Endometrial microvascular endothelial cells (primary cell): Measurements from ENCODE around the gene LRRC3. TPM values are rescaled to one million over a fixed set of nuclear protein-coding genes. Genes with fewer than 3 reads are reported as not detected.

Source experiments
- in situ Hi-C: cut with HindIII; loops from 2 replicates; pipeline ENCODE4 v1.10.0; 2017; ENCODE audit warnings: low sequenced_read_pairs, low pct_unique_long_range_greater_than_20kb; ENCODE audit errors: inconsistent ontology term
- total RNA-seq: library from RNA; depleted of rRNA; stranded (reverse); fragments of >200 nt; gene quantifications from one replicate; pipeline ENCODE4 v1.2.3, GENCODE V29; 2015; ENCODE audit errors: inconsistent ontology term

The LRRC3 gene
- total RNA-seq, 1 donor from 2014 or later: 3.9 TPM

DNA sequence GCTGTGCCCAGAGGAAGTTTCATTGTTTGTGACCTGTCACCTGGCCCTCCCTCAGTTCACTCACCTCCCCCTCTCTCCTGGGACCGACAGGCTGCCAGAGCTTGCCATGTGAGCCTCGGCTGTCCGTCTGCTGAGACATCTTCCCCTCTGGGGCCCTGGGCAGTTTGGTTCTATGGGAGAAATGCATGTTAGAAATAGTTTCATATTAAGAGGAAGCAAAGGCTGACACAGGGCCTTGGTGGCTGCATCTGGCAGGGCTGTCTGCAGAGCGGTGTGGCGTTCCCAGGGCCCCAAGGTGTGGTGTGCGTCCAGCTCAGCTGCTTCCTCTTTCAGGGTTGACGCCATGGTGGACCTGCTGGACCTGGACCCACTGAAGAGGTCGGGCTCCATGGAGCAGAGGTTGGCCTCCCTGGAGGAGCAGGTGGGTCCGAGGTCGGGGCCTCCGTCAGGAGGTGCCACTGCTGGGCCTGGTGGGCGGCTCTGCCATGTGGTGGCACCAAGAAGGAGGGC lies 31.9 kb upstream of the LRRC3 start:
- in situ Hi-C loops: no loop called here

DNA sequence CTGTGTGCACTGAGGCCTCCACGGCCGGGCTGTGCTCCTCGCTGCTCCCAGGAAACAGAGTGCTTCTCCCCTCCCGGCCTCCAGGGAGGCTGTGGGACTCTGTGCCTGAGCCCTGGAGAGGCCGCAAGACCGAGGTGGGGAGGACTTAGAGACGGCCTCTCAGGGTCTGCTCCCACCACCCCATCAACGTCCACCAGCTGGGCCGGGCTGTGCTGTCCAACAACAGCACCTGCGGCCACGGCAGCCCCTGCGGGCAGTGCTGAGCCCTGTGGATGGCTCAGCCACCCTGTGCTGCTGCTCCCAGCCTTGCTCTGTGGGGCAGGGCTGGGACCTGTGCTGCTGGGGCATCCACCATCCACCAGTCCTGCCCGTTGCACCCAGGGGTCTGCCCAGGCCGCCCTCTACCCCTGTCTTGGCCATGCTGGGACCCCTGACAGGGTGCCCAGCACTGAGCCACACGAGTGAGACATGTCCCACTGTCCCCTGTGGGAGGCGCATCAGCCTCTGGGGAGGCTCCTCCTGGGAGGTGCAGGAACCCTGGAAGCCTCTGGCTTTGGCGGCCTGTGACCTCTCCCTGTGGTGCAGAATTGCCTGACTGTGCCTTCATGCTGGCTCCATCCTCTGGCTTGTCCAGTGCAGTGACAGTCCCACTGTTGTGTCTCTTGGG lies 31.2 kb upstream of the LRRC3 start:
- in situ Hi-C loops: no loop called here

- in situ Hi-C loops: no loop called here
These were observed 30.6 kb upstream of the LRRC3 start for GRCh38 chr21:44424608-44425306.

GRCh38 chr21:44425307-44425894 lies 29.9 kb upstream of the LRRC3 start:
- in situ Hi-C loops: no loop called here

DNA sequence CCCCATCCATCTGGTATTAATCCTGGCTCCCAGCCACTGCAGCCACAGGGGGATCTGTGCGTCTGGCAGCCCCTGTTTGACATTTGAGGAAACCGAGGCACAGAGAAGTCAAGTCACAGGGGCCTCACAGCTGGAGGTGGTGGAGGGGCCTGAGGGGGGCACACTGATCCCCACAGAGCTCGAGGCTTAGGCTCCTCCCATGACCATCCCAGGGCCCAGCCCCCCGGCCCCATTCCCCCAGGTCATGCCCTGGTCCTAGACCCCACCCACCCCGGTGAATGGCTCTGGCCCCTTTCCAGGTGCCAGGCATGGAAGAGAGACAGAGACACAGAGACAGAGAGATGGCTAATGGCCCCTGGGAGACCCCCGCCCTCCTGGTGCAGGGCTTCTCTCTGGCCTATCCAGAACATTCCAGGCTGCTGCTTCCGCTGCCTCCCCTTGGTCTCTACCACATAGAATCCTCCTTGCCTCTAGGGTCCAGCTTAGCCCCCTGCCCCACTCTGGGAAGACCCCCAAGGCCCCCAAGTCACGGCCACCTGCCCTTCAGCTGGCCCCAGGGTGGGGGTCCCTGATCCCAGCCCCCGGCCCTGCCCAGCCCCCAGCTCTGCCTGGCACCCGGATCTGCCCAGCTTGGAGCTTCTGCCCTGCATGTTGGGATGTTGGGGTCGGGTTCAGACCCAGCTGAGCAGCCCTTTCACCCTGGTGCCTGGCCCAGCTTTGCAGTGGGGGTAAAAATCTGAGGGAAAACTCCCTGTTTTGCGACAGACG lies 29.2 kb upstream of the LRRC3 start:
- in situ Hi-C loops: no loop called here

DNA sequence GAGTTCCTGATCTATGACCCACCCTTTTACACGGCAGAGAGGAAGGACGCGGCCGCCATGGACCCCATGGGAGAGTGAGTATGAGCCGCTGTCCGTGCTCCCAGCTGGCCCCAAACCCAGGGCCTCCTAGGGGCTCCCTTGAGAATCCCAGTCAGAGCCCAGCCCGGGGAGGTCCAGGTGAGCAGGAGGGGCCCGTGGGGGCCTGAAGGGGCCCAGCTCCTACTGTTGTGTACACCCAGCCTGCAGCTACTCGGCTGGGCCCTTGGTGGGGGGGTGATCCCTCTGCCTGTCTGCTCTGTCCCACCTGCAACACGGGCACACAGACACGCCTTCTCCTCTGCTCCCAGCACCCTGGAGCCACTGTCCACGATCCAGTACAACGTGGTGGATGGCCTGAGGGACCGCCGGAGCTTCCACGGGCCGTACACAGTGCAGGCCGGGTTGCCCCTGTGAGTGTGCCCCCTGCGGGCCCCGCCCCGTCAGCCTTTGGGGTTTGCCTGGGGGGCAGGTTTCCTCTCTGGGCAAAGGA lies 28.6 kb upstream of the LRRC3 start:
- in situ Hi-C loops: no loop called here

- in situ Hi-C loops: no loop called here
These were observed 27.8 kb upstream of the LRRC3 start for GRCh38 chr21:44427241-44428120.

- in situ Hi-C loops: no loop called here
These were observed 26.9 kb upstream of the LRRC3 start for GRCh38 chr21:44428281-44428960.

DNA sequence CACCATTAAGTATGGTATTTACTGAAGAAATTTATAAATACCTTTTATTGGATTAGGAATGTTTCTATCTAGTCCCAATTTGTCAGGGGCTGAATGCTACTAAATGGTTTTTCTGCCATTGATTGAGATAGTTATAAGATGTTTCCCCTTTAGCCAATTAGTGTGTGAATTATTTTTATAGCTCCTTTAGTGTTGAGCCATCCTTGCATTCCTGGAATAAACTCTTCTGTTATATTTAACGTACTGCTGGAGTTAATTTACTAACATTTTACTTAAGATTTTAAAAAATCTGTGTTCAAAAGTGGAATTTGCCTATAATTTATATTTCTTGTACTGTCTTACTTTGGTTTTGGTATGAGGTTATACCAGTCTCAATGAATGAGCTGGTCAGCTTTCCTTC lies 25.4 kb upstream of the LRRC3 start:
- in situ Hi-C loops: no loop called here

DNA sequence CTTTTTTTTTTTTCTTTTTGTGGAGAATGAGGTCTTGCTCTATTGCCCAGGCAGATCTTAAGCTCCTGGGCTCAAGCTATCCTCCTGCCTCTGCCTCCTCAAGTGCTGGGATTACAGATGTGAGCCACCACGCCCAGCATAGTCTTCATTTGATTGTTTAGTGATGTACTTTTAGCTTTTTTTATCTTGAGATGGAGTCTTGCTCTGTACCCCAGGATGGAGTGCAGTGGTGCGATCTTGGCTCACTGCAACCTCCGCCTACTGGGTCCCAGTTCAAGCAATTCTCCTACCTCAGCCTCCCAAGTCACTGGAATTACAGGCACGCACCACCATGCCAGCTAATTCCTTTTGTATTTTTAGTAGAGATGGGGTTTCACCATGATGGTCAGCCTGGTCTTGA lies 24.0 kb upstream of the LRRC3 start:
- in situ Hi-C loops: no loop called here

GRCh38 chr21:44432841-44433790 lies 22.2 kb upstream of the LRRC3 start:
- in situ Hi-C loops: no loop called here

- in situ Hi-C loops: no loop called here
These were observed 21.3 kb upstream of the LRRC3 start for GRCh38 chr21:44433791-44434567.

DNA sequence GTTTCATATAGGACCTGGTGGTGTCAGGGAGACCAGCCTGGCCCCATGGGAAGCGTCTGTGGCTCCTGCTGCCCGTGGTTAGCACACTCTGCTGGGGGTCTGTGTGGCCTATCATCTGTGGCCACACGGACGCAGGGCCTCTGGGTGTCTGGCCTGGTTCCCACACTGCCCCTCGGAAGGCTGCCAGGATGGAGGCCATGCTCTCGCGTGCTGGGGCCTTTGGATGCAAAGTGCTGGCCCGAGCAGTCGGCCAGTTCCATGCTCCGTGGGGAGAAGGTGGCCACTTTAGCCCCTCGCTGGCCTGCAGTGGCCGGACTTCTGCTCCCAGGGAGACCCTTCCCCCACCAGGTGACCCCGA lies 20.8 kb upstream of the LRRC3 start:
- in situ Hi-C loops: no loop called here

DNA sequence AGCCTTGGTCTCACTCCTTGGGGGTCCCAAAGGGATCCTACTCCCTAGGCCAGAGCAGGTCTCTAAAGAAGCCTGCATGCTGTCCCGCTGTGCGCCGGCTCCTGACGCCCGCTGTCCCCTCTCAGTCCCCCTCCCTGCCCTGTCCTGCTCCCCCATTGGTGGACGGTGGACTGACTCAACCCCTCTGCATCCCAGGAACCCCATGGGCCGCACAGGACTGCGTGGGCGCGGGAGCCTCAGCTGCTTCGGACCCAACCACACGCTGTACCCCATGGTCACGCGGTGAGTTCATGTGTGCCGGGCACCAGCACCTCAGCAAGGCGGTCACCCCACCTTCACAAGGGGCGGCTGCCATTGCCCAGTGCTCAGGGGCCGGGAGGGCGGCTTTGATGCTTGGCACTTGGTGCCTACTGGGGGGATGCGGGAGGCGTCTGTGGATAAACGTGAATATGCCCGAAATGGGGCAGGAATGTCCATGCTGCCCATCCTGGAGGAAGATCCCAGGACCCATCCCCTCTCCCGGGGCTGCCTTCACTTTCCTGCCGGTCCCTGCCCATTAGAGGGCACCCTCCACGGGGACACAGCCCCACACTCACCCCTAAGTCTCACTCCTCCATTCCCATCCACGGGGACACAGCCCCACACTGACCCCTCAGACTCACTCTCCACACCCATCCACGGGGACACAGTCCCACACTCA lies 20.2 kb upstream of the LRRC3 start:
- in situ Hi-C loops: no loop called here

DNA sequence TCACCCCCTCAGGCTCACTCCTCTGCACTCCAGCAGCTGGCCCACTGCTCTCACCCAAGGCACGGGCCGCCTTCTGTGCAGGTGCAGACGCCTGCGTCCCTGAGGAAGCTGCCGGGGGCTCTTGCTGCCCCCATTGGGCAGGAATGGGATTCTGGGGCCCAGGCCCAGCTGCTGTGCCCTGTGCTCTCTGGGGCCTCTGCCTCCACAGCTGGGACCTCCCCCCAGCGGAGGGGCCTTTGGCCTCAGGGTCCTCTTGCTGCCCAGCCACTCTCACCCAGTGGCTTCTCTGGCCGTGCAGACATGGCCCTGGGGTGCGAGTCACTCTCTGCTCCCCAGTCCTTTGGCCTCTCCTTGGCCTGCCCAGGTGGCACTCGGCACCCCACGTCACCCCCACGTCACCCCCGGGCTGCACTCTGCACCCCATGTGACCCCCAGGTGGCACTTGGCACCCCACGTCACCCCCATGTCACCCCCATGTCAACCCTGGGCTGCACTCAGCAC lies 19.1 kb upstream of the LRRC3 start:
- in situ Hi-C loops: no loop called here
